ENCODE results near the gene FARS2.

GRCh38 chr6:5751525-5752390, 490.4 kb downstream of the FARS2 start:
- TF ChIP-seq CTCF (conservative IDR thresholded peaks at IDR 0.05; ENCODE audit: low read length) = no peak
- TF ChIP-seq EZH2phosphoT487 (IDR thresholded peaks at IDR 0.05; ENCODE audit: borderline replicate concordance, low read depth, low read length) = no peak
